SW480 (cell line): ENCODE results near the gene HNRNPA3.
A peak's percentile ranks its signal among the peaks of the same experiment; 100 is the strongest.
"Not testable (repeated sequence)": the region's sequence is repeated elsewhere in the genome, so short reads cannot be mapped to it uniquely, and the experiment has no call there.

ENCODE experiments used
- DNase-seq: peaks from one replicate; pipeline ENCODE4 v3.0.0-alpha.2; 2016; ENCODE audit warnings: low spot score

Gene HNRNPA3

DNA sequence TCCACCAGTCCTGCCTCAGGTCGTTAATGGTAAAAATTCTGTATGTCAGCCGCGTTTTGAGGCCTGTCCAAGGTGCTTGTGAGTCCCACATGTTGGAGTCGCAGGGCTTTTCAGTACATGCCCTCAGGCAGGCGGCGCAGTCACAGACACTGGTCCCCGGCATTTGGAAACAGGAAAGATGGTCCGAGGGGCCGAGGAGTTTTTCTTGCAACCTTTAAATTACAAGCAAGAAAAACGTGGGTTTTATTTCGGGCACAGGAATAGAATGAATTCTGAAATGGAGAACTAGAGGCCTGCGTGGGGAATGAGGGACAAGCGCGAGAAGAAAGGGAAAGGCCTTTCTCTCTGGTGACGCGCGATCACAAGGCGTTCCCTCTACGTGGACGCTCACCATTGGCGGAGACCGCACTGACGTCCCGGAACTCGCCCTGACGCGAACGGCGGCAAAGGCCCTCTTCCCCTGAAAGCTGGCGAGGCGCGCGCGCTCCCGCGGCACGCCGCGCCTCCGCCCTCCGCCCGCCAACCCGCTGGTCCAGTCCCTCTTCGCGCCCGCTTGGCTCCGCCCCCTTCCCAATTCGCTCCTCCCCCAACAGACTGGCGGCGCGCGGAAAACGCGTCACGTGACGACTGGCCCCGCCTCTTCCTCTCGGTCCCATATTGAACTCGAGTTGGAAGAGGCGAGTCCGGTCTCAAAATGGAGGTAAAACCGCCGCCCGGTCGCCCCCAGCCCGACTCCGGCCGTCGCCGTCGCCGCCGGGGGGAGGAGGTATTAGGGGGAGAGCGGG is at the start of gene HNRNPA3:
Gene HNRNPA3, plus strand, starts transcription at position 689 of the 785 bp plus-strand sequence. Its CDS starts 6 bp downstream, at position 695.
- peak; percentile 97 for DNase-seq

DNA sequence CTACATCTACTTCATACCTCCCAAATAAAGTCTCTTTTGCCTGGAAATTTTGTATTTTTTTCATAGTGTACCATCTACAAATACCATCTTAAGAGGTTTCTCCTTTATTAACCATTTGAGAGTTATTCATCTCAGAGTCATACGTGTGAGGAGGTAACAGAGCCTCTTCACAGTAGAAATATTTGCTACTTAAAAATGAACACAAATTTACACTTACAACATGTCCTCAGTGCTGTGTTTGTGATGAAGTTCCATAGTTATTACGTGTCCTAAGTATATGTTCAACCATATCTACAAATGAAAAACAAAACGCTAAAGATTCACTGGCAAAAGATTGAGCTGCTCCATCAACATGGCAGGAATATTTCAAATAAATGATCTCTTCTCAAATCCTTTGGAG is 48.5 kb upstream of the HNRNPA3 start:
- no peak for DNase-seq

DNA sequence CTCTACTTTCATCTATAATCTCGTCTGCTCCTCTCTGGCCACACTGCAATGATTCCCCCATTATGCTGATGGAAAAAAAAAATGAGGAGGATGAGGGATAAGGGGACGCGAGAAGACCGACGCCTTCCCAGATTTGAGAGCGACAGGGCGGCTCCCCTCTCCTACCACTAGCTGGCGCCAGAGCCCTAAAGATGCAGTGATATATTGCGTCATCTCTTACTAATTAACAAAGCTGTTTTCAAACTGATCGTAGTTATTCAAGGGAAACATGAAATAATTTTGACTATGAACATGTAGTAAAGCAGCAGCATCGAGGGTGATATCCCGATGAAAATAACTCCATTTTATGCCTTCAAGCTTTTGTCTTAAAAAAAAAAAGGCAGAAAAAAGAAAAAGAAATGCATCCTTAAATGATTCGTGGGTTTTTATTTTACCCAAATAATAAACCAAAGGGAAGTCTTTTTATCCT is 48.0 kb upstream of the HNRNPA3 start:
- DNase-seq = peak; percentile 84

DNA sequence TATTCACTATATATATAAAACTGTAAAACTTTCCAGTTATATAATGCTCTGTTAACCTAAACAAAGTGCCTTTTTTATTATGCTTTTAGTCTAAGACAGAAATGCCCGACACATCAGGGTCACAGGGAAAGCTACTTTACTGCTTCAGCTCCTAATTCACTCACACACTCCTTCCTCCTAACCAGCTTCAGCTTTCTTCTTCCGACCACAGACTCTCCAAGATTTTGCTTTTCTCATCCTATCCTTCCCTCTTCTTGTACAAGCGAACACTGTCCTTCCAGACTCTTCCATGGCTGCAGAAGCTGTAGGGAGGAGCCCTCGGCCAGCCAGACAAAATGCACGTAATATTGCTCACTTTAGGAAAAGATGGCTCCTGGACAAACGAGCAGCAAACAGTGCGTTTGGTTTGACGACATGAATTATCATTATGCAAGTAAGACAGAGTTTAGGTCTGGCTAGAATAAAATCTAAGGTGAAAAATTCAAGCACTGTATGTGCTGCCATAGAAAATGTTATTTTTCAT is 47.5 kb upstream of the HNRNPA3 start:
- peak; percentile 46 for DNase-seq

DNA sequence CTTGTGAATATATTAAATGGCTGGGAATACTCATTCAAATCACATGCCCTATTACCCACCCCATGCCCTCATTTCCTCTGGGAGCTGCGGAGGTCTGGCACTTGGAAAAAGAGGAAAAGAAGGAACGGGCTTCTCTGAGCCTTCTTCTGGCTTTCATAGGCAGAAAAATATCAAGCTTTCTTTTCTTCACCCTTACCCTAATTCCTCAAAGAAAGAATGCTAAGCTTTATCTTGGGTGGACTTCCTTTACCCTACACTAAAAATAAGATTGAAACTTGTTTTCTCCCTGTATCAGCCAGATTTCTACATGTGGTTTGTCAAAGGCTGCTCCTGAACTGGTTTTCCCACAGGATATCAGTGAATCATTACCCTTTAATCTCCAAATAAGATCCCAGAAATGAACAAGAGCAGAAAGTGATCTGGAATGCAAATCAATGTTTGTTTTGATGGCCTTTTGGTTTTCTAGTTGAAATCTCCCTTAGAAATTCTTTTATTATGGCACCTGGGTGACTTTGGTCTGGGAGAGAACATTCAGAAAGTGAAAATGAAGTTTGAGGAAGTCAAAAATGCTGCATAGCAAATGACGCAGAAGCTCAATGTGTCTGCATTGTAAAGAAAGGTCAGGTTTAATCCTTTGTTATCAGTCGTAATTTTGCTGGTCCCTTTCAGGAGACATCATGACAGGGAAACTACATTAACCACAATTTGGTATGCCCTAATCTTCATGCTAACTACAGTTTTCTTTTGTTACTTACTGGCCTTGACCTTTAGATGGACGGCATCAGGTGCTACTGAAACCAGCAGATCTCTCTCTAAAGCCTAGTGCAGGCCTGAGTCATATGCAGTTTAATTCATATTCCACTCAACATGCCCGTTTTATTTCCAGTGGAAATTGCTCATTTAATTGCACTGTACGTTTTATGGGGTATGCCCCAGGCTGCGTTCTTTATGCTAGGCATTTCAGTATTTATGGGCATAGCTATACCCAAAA is 46.6 kb upstream of the HNRNPA3 start:
- DNase-seq = peak; percentile 53

DNA sequence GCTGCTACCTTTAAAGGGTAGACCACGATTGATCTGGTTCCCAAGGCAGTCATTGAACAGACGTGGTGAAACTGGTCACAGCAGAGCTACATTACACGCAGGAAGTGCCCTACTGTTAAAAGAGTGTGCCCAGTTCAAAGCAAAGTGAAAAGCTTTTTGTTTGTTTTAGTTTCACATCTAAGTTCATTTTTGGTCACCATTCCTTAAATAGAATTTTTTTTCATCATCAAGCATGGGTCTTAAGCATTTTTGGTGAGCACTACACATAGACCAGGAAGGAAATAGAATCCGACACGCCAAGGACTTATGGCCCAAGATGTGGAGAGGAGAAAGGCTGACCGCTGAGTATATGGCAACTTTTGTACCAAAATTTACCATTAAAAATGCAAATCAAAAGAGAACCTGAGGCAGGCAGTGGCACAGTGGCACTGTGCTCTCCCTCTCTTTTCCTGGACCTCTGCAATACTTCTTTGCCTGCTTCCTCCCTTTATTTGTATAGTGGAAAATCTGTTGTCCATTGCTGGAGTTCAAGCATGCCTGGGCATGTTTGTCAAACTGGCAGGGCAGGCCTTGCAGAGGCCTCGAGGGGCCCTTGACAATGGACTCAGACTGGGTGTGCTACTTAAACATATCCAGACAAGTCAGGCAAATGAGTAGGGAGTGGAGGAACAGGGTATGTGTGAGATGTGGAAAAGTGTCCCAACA is 42.6 kb upstream of the HNRNPA3 start:
- DNase-seq = no peak

DNA sequence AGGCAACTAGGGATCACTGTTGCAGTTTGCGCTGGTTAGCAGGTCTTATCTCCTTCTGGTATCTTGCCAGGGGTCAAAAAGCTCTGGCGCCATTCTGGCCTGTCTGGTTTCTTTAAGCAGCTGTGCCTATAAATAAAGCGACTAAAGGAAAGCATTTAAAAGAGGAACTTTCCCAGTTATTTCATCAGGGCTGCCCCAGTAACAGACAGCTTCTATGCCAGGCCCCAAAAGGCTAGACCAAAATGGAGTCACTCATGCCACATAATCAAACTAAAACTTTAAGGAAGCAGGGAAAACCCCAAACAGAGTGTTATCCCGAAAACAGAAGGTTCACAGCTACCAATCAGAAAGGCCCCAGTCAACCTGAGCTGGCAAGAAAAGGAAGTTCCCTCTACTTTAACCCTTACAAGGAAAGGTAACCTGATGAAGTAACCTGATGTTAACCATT is 41.2 kb upstream of the HNRNPA3 start:
- DNase-seq = no peak

DNA sequence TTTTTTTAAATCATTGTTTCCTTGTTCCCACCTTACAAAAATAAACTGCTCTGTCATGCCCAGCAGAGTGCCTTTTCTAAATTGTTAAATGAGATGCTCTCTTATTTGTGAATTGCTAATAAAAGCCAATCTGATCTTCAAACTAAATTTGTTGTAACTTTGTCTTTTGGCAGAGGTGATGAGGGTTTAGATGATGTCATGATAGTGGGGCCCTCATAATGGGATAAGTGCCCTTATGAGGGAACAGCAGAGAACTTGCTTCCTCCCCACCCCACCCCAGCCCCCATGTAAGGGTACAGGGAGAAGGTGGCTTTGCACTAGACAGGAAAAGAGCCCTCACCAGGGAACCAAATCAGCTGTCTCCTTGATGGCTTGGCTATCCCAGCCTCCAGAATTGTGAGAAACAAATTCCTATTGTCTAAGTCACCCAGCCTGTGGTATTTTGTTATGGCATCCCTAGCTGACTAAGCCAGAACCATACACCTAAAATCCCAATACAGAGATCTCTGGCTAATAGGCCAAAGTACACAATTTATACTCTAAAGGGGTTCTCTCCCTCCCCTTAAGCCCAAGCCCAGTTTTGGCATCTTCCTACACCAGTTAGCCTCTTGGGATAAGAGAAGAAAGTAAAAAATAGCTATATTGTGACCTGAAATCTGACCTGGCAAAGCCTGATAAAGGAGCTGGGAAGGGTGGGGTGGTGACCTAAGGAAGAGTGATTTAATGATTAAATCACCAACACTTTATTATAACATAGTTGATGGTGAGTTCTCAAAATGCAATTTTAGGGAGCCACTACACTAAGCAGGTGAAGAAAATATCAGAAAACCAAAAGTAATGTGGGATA is 40.3 kb upstream of the HNRNPA3 start:
- DNase-seq = peak; percentile 84

DNA sequence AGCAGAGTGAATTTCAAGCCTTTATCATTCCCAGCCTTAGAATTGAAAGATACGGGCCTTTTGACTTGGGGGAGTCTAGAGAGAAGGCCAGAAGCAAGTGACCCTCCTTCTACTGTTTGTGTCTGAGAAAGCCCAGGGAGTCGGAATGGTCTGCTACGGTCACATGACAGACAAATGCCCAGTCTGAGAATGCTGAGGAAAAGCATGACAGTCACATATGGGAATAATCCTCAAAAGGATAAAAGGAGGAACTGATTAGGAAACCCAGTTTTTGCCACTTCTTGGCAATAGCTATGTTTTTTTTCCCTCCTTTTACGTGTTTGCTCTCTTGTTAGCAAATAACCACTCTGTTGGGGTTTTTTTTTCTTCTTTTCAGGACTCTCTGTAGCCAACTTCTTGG is 38.1 kb upstream of the HNRNPA3 start:
- no peak for DNase-seq

DNA sequence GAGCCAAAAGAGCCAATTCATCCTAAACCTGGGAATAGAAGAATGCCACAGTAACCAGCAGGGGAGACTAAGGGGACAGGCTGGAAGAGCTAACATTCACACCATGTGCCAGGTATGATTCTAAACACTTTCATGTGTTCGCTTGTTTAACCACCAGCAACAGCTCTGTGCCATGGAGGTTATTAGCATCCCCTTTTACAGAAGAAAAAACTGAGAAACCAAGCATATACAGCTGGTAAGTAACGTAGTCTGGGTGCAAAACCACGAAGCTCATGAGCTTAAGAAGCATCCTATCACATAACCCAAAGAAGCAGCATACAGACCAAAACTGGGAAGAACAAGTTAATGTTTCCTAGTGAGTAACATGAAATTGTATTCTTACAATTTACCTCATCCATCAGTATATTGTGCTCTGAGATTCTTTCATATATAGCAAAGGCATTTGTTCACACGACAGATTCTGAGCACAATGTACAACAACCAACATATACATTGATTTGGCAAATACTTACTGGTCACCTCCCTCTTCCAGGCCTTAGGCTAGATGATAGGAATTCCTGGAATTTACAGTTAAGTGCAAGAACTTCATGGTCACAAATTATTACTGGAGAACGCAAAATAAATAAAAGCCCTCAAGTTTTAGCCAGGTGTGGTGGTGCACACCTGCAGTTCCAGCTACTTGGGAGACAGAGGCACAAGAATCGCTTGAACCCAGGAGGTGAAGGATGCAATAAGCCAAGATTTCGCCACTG is 36.5 kb upstream of the HNRNPA3 start:
- DNase-seq = no peak

DNA sequence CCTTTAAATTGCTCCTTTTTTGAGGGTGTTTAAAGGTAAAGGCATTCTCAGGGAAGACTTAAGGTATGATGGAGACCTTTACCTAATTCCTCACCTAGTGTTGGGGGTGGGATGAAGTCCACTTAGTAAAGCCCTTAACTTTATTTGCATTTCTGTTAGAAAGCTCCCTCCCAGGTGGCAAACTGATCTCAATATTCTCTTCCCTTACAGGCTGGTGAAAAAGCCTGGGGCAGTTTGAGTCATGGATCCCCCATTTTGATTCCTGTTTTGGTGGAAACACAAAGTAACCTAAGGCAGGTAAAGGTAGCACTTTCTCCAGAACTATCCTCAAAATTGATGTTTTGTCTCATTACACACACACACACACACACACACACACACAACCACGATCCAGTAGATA is 33.8 kb upstream of the HNRNPA3 start:
- no peak for DNase-seq

DNA sequence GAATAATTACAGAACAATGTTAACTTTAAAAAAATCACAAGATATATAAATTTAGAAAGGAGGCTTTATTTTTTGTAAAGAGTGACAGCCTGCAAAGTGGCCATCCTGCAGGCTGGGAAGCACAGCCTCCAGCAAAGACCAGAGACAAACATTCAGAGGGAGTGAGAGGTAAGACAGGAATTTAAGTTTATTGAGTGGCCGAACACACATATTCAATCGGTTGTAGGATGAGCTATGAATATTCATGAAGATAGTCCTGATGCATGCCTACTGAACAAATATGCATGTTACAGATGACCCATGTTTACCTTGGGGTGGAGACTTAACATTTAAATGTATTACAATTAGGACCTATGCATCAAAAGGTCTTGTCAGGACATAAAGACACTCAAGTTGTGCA is 33.4 kb upstream of the HNRNPA3 start:
- DNase-seq = no peak

DNA sequence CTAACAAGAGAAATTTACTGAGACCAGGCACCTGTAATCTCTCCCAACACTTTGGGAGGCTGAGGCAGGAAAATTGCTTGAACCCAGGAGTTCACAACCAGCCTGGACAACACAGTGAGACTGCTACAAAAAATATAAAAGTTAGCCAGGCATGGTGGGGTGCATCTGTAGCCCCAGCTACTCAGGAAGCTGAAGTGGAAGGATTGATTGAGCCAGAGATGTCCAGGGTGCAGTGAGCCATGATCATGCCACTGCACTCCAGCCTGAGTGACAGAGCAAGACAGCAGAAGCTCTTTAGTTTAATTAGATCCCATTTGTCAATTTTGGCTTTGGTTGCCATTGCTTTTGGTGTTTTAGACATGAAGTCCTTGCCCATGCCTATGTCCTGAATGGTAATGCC is 32.9 kb upstream of the HNRNPA3 start:
- not testable (repeated sequence) for DNase-seq

DNA sequence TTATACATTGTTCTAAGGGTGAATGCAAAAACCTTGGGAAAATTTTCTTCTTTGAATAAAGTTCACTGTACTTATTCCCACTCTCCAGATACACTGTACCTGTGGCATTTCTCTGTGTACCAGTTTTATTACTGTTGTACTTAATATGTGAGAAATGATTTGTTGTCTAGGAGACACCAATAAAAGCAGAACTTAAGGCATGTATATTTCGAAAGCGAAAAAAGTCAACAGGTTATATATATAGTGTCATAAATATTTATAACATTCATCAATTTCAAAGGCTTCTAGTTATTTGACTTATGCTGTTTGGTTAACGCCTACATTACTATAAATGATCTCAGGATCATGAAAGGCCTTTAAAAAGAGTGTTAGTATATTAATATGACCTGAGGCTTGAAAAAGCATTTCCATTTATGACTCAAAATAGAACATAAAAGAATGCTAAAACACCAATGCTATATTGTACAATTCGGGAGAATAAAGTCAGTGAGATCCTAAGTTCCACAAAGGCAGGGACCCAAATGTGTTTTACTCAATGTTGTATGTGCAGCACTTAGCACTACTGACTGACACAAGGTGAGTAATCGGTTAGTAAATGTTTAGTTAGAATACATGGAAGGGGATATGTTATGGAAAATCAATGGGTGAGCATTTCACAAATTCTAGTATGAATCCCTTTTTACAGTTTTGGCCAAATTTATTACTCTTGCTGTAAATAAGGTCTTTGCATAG is 32.2 kb upstream of the HNRNPA3 start:
- DNase-seq = no peak

DNA sequence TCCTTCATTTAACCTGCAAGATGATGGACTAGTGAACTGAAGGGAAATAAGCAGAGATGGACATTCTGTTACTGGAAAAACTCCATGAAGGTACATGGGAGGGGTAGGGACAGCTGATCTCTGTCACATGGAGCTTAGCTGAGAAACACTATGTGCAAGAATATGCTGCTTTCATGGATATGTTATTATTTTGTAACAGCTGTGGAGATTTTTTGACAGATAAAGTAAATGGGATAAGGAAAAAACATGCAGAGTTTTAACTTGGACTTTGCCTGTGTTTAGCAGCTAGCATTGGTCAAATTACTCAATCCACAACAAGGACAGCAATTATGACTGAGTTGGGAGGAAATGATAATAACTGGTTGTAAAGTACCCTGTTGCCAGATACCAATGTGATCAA is 28.7 kb upstream of the HNRNPA3 start:
- DNase-seq = no peak

DNA sequence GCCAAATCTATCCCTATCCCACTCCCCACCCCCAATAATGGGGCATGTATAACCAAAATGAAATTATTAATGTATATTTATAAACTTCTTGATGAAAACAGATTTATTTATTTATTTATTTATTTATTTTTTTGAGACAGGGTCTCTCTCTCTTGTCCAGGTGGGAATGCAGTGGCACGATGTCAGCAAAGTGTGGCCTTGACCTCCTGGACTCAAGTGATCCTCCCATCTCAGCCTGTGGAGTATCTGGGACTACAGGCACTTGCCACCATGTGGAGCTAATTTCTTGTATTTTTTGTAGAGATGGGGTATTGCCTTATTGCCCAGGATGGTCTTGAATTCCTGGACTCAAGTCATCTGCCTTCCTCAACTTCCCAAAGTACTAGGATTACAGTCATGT is 28.0 kb upstream of the HNRNPA3 start:
- no peak for DNase-seq

DNA sequence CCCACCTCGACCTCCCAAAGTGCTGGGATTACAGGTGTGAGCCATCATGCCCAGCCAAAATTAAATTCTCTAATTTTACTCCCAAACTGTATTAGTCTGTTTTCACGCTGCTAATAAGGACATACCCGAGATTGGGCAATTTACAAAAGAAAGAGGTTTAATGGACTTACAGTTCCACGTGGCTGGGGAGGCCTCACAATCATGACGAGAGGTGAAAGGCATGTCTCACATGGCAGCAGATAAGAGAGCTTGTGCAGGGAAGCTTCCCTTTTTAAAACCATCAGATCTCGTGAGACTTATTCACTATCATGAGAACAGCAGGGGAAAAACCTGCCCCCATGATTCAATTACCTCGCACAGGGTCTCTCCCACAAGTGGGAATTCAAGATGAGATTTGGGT is 26.6 kb upstream of the HNRNPA3 start:
- DNase-seq = not testable (repeated sequence)

DNA sequence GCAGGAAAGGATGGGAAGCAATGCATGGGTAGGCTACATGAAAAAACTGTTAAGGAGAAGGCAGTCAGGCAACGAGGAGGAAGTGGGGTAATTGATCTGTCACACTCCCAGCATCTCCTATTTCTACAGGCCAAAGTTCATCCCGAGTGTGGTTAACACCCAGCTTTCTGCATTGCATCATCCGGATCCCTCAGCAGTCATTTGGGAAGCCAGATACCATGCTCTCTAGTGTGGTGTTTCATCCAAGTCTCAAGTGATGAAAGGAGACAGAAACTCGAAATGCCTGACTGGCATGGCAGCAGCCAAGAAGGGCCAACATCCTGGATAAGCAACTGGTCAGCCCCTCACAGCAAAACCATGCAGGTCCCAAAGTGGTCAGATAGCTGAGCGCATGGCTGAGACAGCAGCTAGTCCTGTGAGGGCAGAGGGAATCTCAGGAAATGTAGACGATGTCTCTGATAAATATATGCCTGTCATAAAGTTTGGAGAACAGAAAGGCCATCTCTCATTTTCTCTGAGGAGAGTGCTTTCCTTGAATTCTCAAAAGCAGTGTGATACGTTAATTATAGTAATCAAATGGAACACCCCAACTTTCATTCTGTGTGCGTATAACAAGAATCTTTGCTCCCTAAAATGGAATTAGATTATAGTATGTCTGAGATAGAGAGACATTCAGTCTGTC is 24.8 kb upstream of the HNRNPA3 start:
- peak; percentile 91 for DNase-seq
